Measurements from ENCODE around the gene TRA2B.
A peak's percentile ranks its signal among the peaks of the same experiment; 100 is the strongest.

TRA2B gene

GRCh38 chr3:185937689-185938374 is at the start of gene TRA2B:
Gene TRA2B (minus strand): TSS chr3:185938014. CDS start chr3:185937860, 154 bp downstream.
- peak; percentile 98 for DNase-seq (ENCODE audit: low spot score)

- DNase-seq (ENCODE audit: low spot score), result no peak
Observed at GRCh38 chr3:185986198-185986777, 48.5 kb upstream of the TRA2B start.

GRCh38 chr3:185984203-185984602 is 46.4 kb upstream of the TRA2B start:
- DNase-seq (ENCODE audit: low spot score), result no peak

GRCh38 chr3:185983495-185984141 is 45.8 kb upstream of the TRA2B start:
- peak; percentile 56 for DNase-seq (ENCODE audit: low spot score)

- DNase-seq (ENCODE audit: low spot score), result no peak
Observed at GRCh38 chr3:185982632-185983031, 44.8 kb upstream of the TRA2B start.

GRCh38 chr3:185981621-185982020 is 43.8 kb upstream of the TRA2B start:
- no peak for DNase-seq (ENCODE audit: low spot score)

GRCh38 chr3:185979721-185980121 is 41.9 kb upstream of the TRA2B start:
- DNase-seq (ENCODE audit: low spot score), result no peak

- DNase-seq (ENCODE audit: low spot score), result no peak
Observed at GRCh38 chr3:185978516-185978915, 40.7 kb upstream of the TRA2B start.

- no peak for DNase-seq (ENCODE audit: low spot score)
Observed at GRCh38 chr3:185977679-185978040, 39.8 kb upstream of the TRA2B start.

- peak; percentile 84 for DNase-seq (ENCODE audit: low spot score)
Observed at GRCh38 chr3:185976977-185977678, 39.3 kb upstream of the TRA2B start.

GRCh38 chr3:185976100-185976499 is 38.3 kb upstream of the TRA2B start:
- no peak for DNase-seq (ENCODE audit: low spot score)

GRCh38 chr3:185971579-185971978 is 33.8 kb upstream of the TRA2B start:
- DNase-seq (ENCODE audit: low spot score), result no peak

- no peak for DNase-seq (ENCODE audit: low spot score)
Observed at GRCh38 chr3:185968168-185968567, 30.4 kb upstream of the TRA2B start.

GRCh38 chr3:185966655-185967054 is 28.8 kb upstream of the TRA2B start:
- DNase-seq (ENCODE audit: low spot score), result no peak

- DNase-seq (ENCODE audit: low spot score), result no peak
Observed at GRCh38 chr3:185965496-185965895, 27.7 kb upstream of the TRA2B start.

GRCh38 chr3:185961675-185962232 is 23.9 kb upstream of the TRA2B start:
- no peak for DNase-seq (ENCODE audit: low spot score)

- DNase-seq (ENCODE audit: low spot score), result no peak
Observed at GRCh38 chr3:185960522-185961288, 22.9 kb upstream of the TRA2B start.

- peak; percentile 15 for DNase-seq (ENCODE audit: low spot score)
Observed at GRCh38 chr3:185959609-185960521, 22.1 kb upstream of the TRA2B start.

- DNase-seq (ENCODE audit: low spot score), result no peak
Observed at GRCh38 chr3:185958626-185959025, 20.8 kb upstream of the TRA2B start.

GRCh38 chr3:185956244-185956643 is 18.4 kb upstream of the TRA2B start:
- DNase-seq (ENCODE audit: low spot score), result no peak

- no peak for DNase-seq (ENCODE audit: low spot score)
Observed at GRCh38 chr3:185954366-185954723, 16.5 kb upstream of the TRA2B start.

All from NAMALWA (cell line).